OCI-LY3 (cell line): ENCODE data around the gene MT1G.
"Not testable (repeated sequence)": the region's sequence is repeated elsewhere in the genome, so short reads cannot be mapped to it uniquely, and the experiment has no call there.

Source experiments
- H2AFZ ChIP-seq: fragments of 200-600, 300-600 bp; shearing (Covaris generic); 2 replicates; pipeline ENCODE4 v1.6.0; 2014; ENCODE audit warnings: antibody characterized with exemption, low read depth, low read length
- H3K27ac ChIP-seq: fragments of 200-600, 300-600 bp; sonication (generic); 2 replicates; pipeline ENCODE4 v1.5.1; 2014; ENCODE audit warnings: mild to moderate bottlenecking, low read length, moderate library complexity, mixed read lengths
- H3K27me3 ChIP-seq: fragments of 200-600, 300-600 bp; sonication (generic); 2 replicates; pipeline ENCODE4 v1.6.1; 2014; ENCODE audit warnings: low read depth, low read length, mixed read lengths
- H3K36me3 ChIP-seq: fragments of 200-600, 300-600 bp; sonication (generic); replicated peaks from 2 replicates; pipeline ENCODE3; 2014; ENCODE audit warnings: low read depth, low read length, mixed read lengths
- H3K4me1 ChIP-seq: fragments of 300-600, 200-600 bp; sonication (generic); 2 replicates; pipeline ENCODE4 v1.6.1; 2014; ENCODE audit warnings: low read length, mixed read lengths
- H3K4me2 ChIP-seq: fragments of 200-600, 300-600 bp; sonication (generic); 2 replicates; pipeline ENCODE4 v1.6.1; 2014; ENCODE audit warnings: low read length, mixed read lengths
- H3K4me3 ChIP-seq: fragments of 300-600, 200-600 bp; sonication (generic); 2 replicates; pipeline ENCODE4 v1.5.1; 2014; ENCODE audit warnings: antibody characterized with exemption, mild to moderate bottlenecking, low read length, moderate library complexity
- H3K79me2 ChIP-seq: fragments of 300-600, 200-600 bp; shearing (Covaris generic); 2 replicates; pipeline ENCODE4 v1.6.1; 2014; ENCODE audit warnings: mild to moderate bottlenecking, low read length, mixed read lengths
- H3K9ac ChIP-seq: fragments of 300-600, 200-600 bp; shearing (Covaris generic); 2 replicates; pipeline ENCODE4 v1.6.0; 2014; ENCODE audit warnings: mild to moderate bottlenecking, low read length, moderate library complexity
- H3K9me3 ChIP-seq: fragments of 200-600, 300-600 bp; shearing (Covaris generic); 2 replicates; pipeline ENCODE4 v1.6.1; 2014; ENCODE audit warnings: low read length, mixed read lengths; ENCODE audit not compliant: insufficient read depth
- H4K20me1 ChIP-seq: fragments of 200-600, 300-600 bp; sonication (generic); 2 replicates; pipeline ENCODE4 v1.6.1; 2016; ENCODE audit warnings: low read length, mixed read lengths; ENCODE audit not compliant: insufficient read depth
- CTCF ChIP-seq: fragments of 200-600, 300-600 bp; sonication (generic); IDR thresholded peaks from 2 replicates; pipeline ENCODE4 v1.5.1; 2014; ENCODE audit warnings: antibody characterized with exemption, low read length, low read depth
- EZH2phosphoT487 ChIP-seq: fragments of 200-600 bp; shearing (Covaris generic); IDR thresholded peaks from 2 replicates; pipeline ENCODE4 v1.6.1; 2018; ENCODE audit warnings: antibody characterized with exemption, mixed run types, low read depth

MT1G gene

GRCh38 chr16:56669005-56669839, 1.4 kb upstream of the MT1G start, which contains the start of gene MT1H:
Gene MT1H (plus strand): TSS chr16:56669814. CDS start chr16:56669885, 71 bp downstream.
- Histone ChIP-seq H3K4me1 (no peaks in the 10 kb centered on the region), H4K20me1 (no peaks in the 10 kb centered on the region), H3K9ac (no peak within 1 kb of the TSS), H3K36me3 (no peaks in the 10 kb centered on the region), H3K79me2 (no peaks in the 10 kb centered on the region), H3K4me2 (no peak within 1 kb of the TSS), H3K9me3 (no peaks in the 10 kb centered on the region), H3K27me3 (peaks cover 35% of the 10 kb centered on the region), H2AFZ (no peak within 1 kb of the TSS), H3K27ac (no peak within 1 kb of the TSS), H3K4me3 (no peak within 1 kb of the TSS)
- no peak for TF ChIP-seq EZH2phosphoT487
- no peak for TF ChIP-seq CTCF

GRCh38 chr16:56665286-56666261, 2.3 kb downstream of the MT1G start:
- not testable (repeated sequence) for H3K9me3 ChIP-seq, H3K27ac ChIP-seq, H3K4me3 ChIP-seq, H3K79me2 ChIP-seq, H3K36me3 ChIP-seq, H3K4me1 ChIP-seq, H3K9ac ChIP-seq, H2AFZ ChIP-seq, H4K20me1 ChIP-seq, H3K4me2 ChIP-seq
- peaks cover 32% of the 10 kb centered on the region for H3K27me3 ChIP-seq

GRCh38 chr16:56664506-56664905, 3.4 kb downstream of the MT1G start:
- peaks cover 31% of the 10 kb centered on the region for H3K27me3 ChIP-seq
- H3K9me3 ChIP-seq, result no peaks in the 10 kb centered on the region
- H2AFZ ChIP-seq, result no peak overlapping the region
- TF ChIP-seq EZH2phosphoT487, result no peak
- no peak for TF ChIP-seq CTCF
- H3K4me2 ChIP-seq, result no peak overlapping the region
- no peak overlapping the region for H3K4me3 ChIP-seq
- H4K20me1 ChIP-seq, result no peaks in the 10 kb centered on the region
- H3K79me2 ChIP-seq, result no peaks in the 10 kb centered on the region
- no peaks in the 10 kb centered on the region for H3K36me3 ChIP-seq
- no peaks in the 10 kb centered on the region for H3K4me1 ChIP-seq
- no peak overlapping the region for H3K9ac ChIP-seq
- no peak overlapping the region for H3K27ac ChIP-seq

GRCh38 chr16:56662357-56663354, 5.2 kb downstream of the MT1G start:
- H3K79me2 ChIP-seq, result no peaks in the 10 kb centered on the region
- peaks cover 5% of the 10 kb centered on the region; the same call in 1 of the 2 replicates for H3K4me1 ChIP-seq
- no peak overlapping the region for H3K27ac ChIP-seq
- TF ChIP-seq CTCF, result no peak
- TF ChIP-seq EZH2phosphoT487, result no peak
- H3K9me3 ChIP-seq, result no peaks in the 10 kb centered on the region
- no peak overlapping the region for H3K4me3 ChIP-seq
- no peak overlapping the region for H2AFZ ChIP-seq
- H3K36me3 ChIP-seq, result no peaks in the 10 kb centered on the region
- no peak overlapping the region for H3K9ac ChIP-seq
- H4K20me1 ChIP-seq, result no peaks in the 10 kb centered on the region
- peaks cover 41% of the 10 kb centered on the region for H3K27me3 ChIP-seq
- H3K4me2 ChIP-seq, result no peak overlapping the region
